GM21528 (cell line): ENCODE data around the gene CENPM.

Experiments used
- ATAC-seq: cut with Tn5 transposase; IDR thresholded peaks from one replicate; pipeline ENCODE4 v1.9.1; 2021; ENCODE audit warnings: mild to moderate bottlenecking, moderate library complexity; ENCODE audit not compliant: unreplicated experiment, low FRiP score

The CENPM gene, protein sequence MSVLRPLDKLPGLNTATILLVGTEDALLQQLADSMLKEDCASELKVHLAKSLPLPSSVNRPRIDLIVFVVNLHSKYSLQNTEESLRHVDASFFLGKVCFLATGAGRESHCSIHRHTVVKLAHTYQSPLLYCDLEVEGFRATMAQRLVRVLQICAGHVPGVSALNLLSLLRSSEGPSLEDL

DNA sequence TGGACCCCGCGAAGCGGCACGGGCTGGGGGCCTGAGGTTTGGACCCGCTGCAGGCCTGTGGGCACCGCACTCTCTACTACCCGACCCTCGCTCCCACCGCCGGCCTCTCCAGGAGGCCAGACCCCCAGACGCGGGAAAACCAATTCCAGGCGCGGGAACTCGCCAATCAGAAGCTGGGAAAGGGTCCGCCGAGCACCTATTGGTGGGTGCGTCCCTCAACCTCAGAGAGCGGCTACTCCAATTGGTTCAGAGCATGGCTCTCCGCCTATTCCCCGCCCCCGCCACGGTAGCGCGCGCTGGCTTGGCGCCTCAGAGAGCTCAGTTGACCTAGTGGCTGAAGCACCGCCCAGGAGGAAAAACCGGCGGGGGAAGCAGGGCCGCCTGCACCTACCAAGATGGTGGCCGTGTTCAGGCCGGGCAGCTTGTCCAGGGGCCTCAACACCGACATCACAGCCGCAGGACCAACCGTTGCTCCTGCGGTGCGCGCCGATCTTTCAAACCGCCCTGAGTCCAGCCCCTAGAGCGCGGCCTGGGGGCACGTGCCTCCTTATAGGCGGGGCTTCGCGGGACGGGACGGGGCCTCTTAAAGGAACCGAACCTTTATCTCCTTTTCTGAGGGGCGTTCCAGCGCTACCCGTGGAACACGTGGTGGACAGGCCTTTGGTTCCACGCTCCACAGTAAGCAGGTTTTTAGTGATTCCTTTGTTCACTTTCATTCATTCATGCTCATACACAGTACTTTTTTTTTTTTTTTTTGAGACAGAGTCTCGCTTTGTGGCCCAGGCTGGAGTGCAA, at the start of gene CENPM:
Gene CENPM, minus strand, starts transcription at position 524 of the 795 bp plus-strand sequence. Its CDS starts 76 bp downstream, at position 448.
- peak; percentile 69 for ATAC-seq

DNA sequence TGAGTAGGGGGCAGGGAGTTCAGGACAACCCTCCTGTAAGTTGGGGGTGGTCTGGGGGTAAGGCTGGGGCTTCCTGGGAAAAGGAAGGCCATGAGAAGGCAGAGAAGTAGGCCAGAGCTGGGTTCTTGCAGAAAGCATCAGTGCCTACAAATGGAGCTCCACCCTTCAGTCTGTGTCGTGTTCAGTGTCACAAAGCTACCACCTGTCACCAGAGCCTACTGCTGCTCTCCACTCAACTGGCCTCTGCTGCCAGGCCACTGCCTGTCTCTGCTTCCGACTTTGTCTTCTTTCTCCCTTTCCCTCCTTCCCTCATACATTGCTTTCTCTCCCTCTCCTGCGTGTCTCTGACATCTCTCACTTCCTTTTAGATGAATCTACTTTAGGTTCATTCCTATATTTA, 48.3 kb upstream of the CENPM start:
- no peak for ATAC-seq

DNA sequence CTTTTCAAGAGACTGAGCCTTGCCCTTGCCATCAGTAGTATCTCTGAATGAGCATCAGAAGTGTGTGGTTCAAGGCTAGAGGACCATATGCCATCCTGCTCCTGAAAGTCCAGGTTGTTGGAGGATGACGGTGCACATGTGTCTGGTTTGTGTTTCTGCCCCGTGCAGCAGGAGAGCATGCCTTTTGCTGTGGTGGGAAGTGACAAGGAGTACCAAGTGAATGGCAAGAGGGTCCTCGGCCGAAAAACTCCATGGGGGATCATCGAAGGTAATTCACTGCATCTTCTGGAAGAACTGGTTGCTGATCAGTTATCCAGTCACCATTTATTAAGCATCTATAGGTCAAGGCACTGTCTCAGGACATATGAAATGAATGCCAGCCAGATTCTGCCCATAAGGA, 45.5 kb upstream of the CENPM start:
- ATAC-seq: no peak

- ATAC-seq: no peak
These were observed 44.2 kb upstream of the CENPM start for GRCh38 chr22:41991111-41991510.

DNA sequence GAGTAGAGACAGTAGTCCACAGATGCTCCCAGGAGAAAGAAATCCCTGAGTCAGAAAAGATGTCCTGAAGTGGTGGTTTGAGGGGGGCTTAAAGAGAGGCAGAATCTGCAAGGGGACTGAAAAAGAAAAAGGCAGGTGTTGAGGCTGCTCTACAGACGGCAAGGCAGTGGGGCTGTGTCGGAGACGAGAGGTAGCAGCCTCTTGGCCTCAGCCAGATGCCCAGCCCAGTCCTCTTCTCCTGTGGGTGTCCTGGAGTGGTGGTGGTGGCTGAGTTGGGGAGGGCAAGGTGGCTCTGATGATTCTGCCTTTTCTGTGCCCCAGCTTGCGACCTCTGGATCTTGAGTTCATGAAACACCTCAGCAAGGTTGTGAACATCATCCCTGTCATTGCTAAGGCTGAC, 42.3 kb upstream of the CENPM start:
- ATAC-seq: no peak

GRCh38 chr22:41987276-41987675, 40.3 kb upstream of the CENPM start:
- no peak for ATAC-seq

DNA sequence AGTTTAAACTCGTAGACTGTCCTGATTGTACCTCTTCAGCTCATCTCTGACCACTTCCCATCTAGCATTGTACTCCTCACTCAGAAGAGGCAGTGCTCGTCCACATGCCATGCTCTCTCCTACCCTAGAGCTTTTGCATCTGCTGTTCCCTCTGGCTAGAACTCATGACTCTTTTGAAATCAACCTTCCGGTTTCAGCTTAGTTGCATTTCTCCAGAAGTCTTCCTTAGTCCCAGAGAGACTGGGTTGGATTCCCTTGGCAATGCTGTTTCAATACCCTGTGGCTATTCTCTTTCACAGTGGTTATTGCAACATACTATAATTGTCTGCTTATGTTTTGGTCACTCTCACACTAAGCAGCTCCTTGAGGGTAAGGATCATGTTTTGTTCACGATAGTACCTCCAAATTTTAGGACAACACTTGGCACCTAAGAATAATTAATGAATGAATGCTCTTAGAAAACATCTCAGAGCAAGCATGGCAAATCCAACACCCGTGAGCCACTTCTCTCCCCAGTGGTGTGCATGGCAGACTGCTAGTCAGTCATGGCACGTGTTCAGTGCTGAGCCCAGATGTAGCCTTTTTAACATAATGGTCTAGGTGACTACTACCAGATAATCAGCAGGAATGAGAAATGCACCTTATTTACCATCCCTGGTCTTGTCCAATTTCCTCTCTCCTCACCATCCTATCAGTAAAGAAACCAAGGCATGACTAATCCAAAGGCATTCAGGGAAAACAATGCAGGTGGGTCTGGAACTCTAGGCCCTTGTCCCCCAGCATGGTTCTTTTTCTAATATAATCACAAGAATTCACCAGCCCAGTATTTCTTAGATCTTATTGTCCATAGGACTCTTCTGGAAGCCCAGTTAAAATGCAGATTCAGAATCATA, 36.8 kb upstream of the CENPM start:
- ATAC-seq: no peak

- no peak for ATAC-seq
These were observed 35.9 kb upstream of the CENPM start for GRCh38 chr22:41982865-41983264.

- ATAC-seq: no peak
These were observed 32.7 kb upstream of the CENPM start for GRCh38 chr22:41979423-41980250.

DNA sequence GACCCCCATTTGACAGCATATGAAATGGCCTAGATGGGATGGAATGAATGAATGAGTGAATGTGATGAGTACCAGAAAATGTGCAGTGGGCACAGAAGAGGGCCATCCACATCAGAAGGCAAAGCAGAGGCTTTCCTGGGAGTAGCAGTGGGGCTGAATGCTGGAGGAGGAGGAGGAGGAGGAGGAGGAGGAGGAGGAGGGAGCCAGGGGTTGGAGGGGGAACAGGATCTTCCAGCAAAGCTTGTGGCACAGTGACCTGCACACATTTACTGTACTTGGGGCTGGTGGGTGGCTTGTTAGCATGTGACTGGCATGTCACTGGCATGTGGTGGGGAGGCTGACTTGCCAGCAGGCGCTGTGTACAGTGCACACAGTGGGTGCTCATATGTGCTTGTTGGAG, 31.8 kb upstream of the CENPM start:
- no peak for ATAC-seq

- no peak for ATAC-seq
These were observed 30.1 kb upstream of the CENPM start for GRCh38 chr22:41976961-41977566.

DNA sequence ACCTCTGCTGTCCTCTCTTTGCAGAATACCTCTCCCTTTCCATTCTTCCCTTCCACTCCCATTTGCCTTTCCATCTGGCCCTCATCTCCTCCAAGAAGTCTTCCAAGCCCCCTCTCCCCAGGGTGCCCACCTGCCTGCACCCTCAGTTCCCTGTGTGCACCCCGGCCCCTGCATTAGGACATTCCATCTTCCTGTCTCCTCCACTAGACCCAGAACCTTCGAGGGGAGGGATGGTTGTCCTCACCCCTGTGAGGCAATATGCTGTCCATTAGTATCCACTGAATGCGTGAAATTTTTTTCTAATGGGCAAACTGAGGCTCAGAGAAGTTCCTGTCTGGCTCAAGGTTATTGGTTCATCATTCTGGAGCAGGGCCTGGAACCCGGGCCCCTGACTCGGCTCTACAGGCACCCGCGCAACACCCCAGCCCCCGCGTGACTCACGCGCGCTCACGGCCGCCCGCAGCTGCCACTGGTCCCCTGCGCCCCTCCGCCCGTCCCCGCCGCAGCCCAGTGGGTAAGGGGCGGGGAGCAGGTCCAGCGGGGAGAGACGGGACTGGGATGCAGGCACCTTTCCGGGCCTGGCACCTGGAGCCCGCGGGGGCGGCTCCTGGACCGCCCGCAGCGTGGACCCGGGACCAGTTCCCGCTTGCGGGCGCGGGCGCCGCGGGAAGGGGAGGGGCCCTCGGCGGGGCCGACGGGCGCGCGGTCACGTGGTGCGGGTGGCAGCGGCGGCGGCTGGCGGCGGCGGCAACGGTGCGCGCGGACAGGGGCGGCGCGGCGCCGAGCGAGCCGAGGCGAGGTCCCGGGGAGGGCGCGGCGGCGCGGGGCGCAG, 29.3 kb upstream of the CENPM start:
- no peak for ATAC-seq

GRCh38 chr22:41975299-41976069, 28.5 kb upstream of the CENPM start:
- no peak for ATAC-seq

GRCh38 chr22:41974691-41975290, 27.8 kb upstream of the CENPM start:
- ATAC-seq: no peak

DNA sequence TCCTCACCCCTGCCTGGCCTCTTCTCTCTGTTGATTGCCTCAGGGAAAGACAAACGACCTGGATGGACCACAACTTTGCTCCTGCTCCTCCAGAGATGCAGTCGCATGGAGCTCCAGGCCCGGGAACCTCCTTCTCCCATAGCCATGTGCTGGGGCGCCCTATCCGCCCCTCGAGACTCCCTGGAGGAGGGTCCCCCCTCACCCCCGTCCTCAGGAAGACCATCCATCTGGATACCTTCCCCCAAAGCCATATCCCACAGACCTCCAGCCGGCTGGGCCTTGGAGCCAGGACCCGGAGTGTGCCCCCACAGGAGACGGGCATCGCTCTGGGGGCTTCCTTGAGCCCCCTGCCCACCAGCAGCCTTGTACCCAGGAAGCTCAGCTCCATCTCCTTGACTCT, 24.5 kb upstream of the CENPM start:
- no peak for ATAC-seq

DNA sequence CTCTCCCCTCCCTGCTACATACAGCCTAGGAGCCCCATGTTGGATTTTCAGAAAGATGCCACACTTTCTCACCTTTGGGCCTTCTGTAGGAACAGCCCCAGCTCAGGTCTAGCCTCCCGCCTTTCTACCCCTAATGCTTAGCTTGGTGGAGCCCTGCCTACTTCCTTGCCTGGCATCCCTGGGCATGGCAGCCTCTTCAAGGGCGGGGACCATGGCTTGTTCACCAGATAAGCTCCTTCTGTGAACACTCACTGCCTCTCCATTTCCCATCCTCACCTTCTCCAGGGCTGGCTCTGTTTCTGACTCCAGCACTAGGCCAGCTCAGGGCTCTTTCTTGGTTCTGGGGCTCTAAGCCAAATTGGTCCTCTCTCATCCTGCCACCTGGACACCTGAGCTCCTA, 23.6 kb upstream of the CENPM start:
- ATAC-seq: no peak

DNA sequence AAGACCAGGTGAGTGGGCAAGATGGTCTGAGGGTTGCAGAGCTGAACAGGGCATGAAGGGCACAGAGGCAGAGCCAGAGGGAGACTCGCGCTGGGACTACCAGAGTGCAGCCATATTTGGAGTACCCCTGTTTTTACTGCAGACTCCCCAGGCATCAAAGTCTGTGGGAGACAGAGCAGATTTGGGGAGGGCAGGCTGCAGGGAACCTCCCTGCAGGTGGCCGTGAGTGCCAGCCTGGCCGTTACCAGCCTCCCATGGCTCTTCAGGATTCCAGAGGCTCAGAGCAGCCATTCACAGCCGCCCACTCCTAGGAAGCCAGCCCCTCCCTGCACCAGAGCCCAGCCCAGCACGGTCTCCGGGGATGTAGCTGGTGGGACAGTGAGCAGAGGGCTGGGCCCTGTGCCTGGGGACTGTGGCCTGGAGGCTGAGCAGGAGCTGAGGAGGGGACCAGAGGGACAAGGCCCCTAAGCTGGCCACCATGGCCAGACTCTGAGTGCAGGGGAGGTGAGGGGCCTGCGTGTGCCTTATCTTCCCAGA, 22.2 kb upstream of the CENPM start, which contains the start of gene SEPTIN3:
Gene SEPTIN3, plus strand, starts transcription at position 334 of the 537 bp plus-strand sequence. CDS start 2,050 bp downstream, outside the sequence.
- ATAC-seq: no peak

- ATAC-seq: no peak
These were observed 21.6 kb upstream of the CENPM start for GRCh38 chr22:41968601-41969000.
